B cell (primary cell): ENCODE results near the gene MUC6. TPM values are rescaled to one million over a fixed set of nuclear protein-coding genes. Genes with fewer than 3 reads are reported as not detected.
"Not testable (repeated sequence)": the region's sequence is repeated elsewhere in the genome, so short reads cannot be mapped to it uniquely, and the experiment has no call there.

Experiments used
- ATAC-seq: fragments of 200-7000 bp; cut with Tn5 transposase; one replicate; pipeline ENCODE4 v1.10.0; 2021; ENCODE audit warnings: low read depth, mild to moderate bottlenecking, moderate number of reproducible peaks, moderate library complexity
- CTCF ChIA-PET: fragments of 350-600 bp; sonication (Branson Sonifier 250); formaldehyde crosslinking; loops from one replicate; lab custom pipeline; 2021; ENCODE audit warnings: antibody characterized with exemption, inconsistent platforms; lab: Charles Lee
- POLR2A ChIA-PET: fragments of 350-600 bp; sonication (Branson Sonifier 250); formaldehyde crosslinking; loops from one replicate; lab custom pipeline; 2021; ENCODE audit warnings: antibody characterized with exemption; lab: Charles Lee
- DNase-seq: peaks from one replicate; pipeline ENCODE4 v3.0.0; 2013
- H2AFZ ChIP-seq: 2 replicates; pipeline ENCODE4 v1.6.1; 2012; ENCODE audit warnings: mild to moderate bottlenecking, low read depth, low read length; ENCODE audit not compliant: insufficient read depth, poor library complexity, severe bottlenecking
- H3K27ac ChIP-seq, 2 donors: 1 replicate in 1 of 2; 2 replicates in 1 of 2; pipeline ENCODE4 v1.5.1; 2012 to 2013; ENCODE audit warnings: low read length in 2 of 2, mild to moderate bottlenecking in 2 of 2, moderate library complexity in 1 of 2
- H3K27me3 ChIP-seq, 4 experiments: fragments of 200-600 bp in 1 of 4; sonication (generic) in 1 of 4; replicated peaks in 1 of 4; 1 replicate in 2 of 4; 2 replicates in 2 of 4; pipeline versions ENCODE4 v1.6.1 to v1.7.0; 2013 to 2016; ENCODE audit warnings: low read length in 3 of 4, mild to moderate bottlenecking in 2 of 4, mixed read lengths in 1 of 4, moderate library complexity in 1 of 4; ENCODE audit not compliant: insufficient read depth in 4 of 4, control insufficient read depth in 3 of 4; ENCODE audit errors: control extremely low read depth in 1 of 4
- H3K36me3 ChIP-seq, 2 experiments: replicated peaks in 1 of 2; 1 replicate in 1 of 2; 2 replicates in 1 of 2; pipeline versions ENCODE4 v1.6.1 to v1.7.1; 2013; ENCODE audit warnings: low read length in 1 of 2; ENCODE audit not compliant: insufficient read depth in 2 of 2, control insufficient read depth in 1 of 2; ENCODE audit errors: control extremely low read depth in 1 of 2, extremely low read depth in 1 of 2
- H3K4me1 ChIP-seq, 2 donors: fragments of 200-600 bp in 1 of 2; sonication (generic) in 1 of 2; 1 replicate in 1 of 2; 2 replicates in 1 of 2; pipeline versions ENCODE4 v1.5.1 to v1.6.1; 2013 to 2017; ENCODE audit warnings: low read length in 2 of 2; ENCODE audit not compliant: control insufficient read depth in 2 of 2, insufficient read depth in 2 of 2
- H3K4me2 ChIP-seq: replicated peaks from 2 replicates; pipeline ENCODE3; 2012; ENCODE audit warnings: mild to moderate bottlenecking, low read depth, low read length; ENCODE audit not compliant: poor library complexity, severe bottlenecking
- H3K4me3 ChIP-seq, 5 experiments: fragments of 200-600 bp in 1 of 5; sonication (generic) in 1 of 5; 1 replicate in 3 of 5; 2 replicates in 2 of 5; pipeline versions ENCODE4 v1.5.1 to v1.7.0; 2011 to 2016; ENCODE audit warnings: low read length in 4 of 5, mild to moderate bottlenecking in 4 of 5, low read depth in 2 of 5, control low read depth in 1 of 5, moderate library complexity in 1 of 5; ENCODE audit not compliant: insufficient read depth in 1 of 5; ENCODE audit errors: control extremely low read depth in 1 of 5, extremely low read depth in 1 of 5
- H3K79me2 ChIP-seq: fragments of 200-600 bp; sonication (generic); one replicate; pipeline ENCODE4 v1.6.0; 2016; ENCODE audit warnings: low read length; ENCODE audit not compliant: control insufficient read depth, insufficient read depth
- H3K9ac ChIP-seq: fragments of 200-600 bp; sonication (generic); 2 replicates; pipeline ENCODE4 v1.6.1; 2017; ENCODE audit warnings: mild to moderate bottlenecking, low read length, moderate library complexity
- H3K9me3 ChIP-seq, 3 donors: one replicate each; pipeline versions ENCODE4 v1.6.1 to v1.7.1; 2013; ENCODE audit warnings: low read length in 2 of 3; ENCODE audit not compliant: control insufficient read depth in 2 of 3, insufficient read depth in 1 of 3; ENCODE audit errors: control extremely low read depth in 1 of 3
- H4K20me1 ChIP-seq: 2 replicates; pipeline ENCODE4 v1.6.0; 2012; ENCODE audit warnings: mild to moderate bottlenecking, low read length; ENCODE audit not compliant: insufficient read depth, control insufficient read depth, poor library complexity, severe bottlenecking
- H3K27ac Mint-ChIP-seq: one replicate; pipeline ENCODE4 v1.8.0; 2021; ENCODE audit warnings: mixed read lengths
- H3K27me3 Mint-ChIP-seq: one replicate; pipeline ENCODE4 v1.8.0; 2021; ENCODE audit warnings: mixed read lengths
- H3K4me1 Mint-ChIP-seq: one replicate; pipeline ENCODE4 v1.8.0; 2021; ENCODE audit warnings: mixed read lengths
- H3K4me3 Mint-ChIP-seq: one replicate; pipeline ENCODE4 v1.8.0; 2021; ENCODE audit warnings: mixed read lengths
- H3K9me3 Mint-ChIP-seq: one replicate; pipeline ENCODE4 v1.8.0; 2022; ENCODE audit warnings: mixed read lengths; ENCODE audit not compliant: insufficient read depth
- EZH2 ChIP-seq: IDR thresholded peaks from 2 replicates; pipeline ENCODE4 v1.6.1; 2012; ENCODE audit warnings: borderline replicate concordance, low read depth, mild to moderate bottlenecking, moderate library complexity, low read length; ENCODE audit not compliant: insufficient read depth, poor library complexity, severe bottlenecking
- WGBS: methylation state at CpG from one replicate; pipeline ENCODE4 v1.1.5; 2013; ENCODE audit warnings: missing lambda C conversion rate; ENCODE audit not compliant: insufficient coverage; 5-methylcytosine and 5-hydroxymethylcytosine counted together
- intact Hi-C: fragments of 100-400 bp; cut with micrococcal nuclease; formaldehyde crosslinking; loops from one replicate; pipeline ENCODE4 v1.10.0; 2022
- polyA plus RNA-seq: library from polyadenylated mRNA; depleted of rRNA; stranded (reverse); fragments of >200 nt; gene quantifications from 2 replicates; pipeline ENCODE4 v1.2.3, GENCODE V29; 2012
- total RNA-seq, 2 donors: library from RNA; stranded (reverse); fragments of 120-200 nt in 1 of 2; gene quantifications; 1 replicate in 1 of 2; 2 replicates in 1 of 2; pipeline versions ENCODE4 v1.2.3 to v1.2.4, GENCODE V29; 2013 to 2022
- TF ChIP-seq, protein P1 (sequence below): fragments of 200-600 bp; IDR thresholded peaks from one replicate; pipeline ENCODE4 v1.8.0; 2022; ENCODE audit warnings: antibody characterized with exemption, mild to moderate bottlenecking

Gene MUC6
- total and polyA plus RNA-seq, 2 donors (not counting 1 experiment from before 2014, with no cell fraction given): not detected

DNA sequence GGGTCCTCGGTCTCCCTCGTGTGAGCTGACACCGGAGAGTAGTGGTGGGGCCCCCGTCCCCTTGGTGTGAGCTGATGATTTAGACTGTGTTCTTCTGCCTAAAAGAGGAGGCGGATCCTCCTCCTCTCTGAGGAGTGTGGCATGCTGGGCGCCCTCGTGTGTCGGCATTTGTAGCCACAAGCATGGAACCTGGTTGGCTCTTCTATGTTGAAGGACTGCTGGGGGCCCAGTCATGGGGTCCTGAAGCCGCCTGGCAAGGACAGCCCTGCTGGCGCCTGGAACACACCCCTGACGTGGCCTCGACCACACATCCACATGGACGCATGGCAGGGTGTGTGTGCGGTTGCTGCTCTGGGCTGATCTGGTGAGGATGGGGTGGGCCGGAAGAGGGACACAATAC lies 60.7 kb downstream of the MUC6 start:
- Histone ChIP-seq H3K9me3 (no peaks in the 10 kb centered on the region), H3K27ac (no peak overlapping the region), H3K27me3 (no peaks in the 10 kb centered on the region), H3K4me3 (no peak overlapping the region), H3K4me1 (peaks cover 0 to 1% of the 10 kb centered on the region in 2 donors), H4K20me1 (peaks cover 12% of the 10 kb centered on the region), H3K4me2 (no peak overlapping the region), H2AFZ (no peak overlapping the region), H3K9ac (no peak overlapping the region), H3K36me3 (peaks cover 0 to 38% of the 10 kb centered on the region in 2 experiments), H3K79me2 (peaks cover 17% of the 10 kb centered on the region)
- CTCF ChIA-PET: no interaction called here
- Mint-ChIP-seq H3K4me3 (no peak overlapping the region), H3K4me1 (peaks cover 4% of the 10 kb centered on the region), H3K27ac (no peak overlapping the region), H3K27me3 (no peaks in the 10 kb centered on the region), H3K9me3 (no peaks in the 10 kb centered on the region)
- ATAC-seq: no peak
- WGBS: 91% methylated on average over 11 of the region's 15 CpGs
- DNase-seq: no peak
- POLR2A ChIA-PET: no interaction called here
- TF ChIP-seq, protein P1, sequence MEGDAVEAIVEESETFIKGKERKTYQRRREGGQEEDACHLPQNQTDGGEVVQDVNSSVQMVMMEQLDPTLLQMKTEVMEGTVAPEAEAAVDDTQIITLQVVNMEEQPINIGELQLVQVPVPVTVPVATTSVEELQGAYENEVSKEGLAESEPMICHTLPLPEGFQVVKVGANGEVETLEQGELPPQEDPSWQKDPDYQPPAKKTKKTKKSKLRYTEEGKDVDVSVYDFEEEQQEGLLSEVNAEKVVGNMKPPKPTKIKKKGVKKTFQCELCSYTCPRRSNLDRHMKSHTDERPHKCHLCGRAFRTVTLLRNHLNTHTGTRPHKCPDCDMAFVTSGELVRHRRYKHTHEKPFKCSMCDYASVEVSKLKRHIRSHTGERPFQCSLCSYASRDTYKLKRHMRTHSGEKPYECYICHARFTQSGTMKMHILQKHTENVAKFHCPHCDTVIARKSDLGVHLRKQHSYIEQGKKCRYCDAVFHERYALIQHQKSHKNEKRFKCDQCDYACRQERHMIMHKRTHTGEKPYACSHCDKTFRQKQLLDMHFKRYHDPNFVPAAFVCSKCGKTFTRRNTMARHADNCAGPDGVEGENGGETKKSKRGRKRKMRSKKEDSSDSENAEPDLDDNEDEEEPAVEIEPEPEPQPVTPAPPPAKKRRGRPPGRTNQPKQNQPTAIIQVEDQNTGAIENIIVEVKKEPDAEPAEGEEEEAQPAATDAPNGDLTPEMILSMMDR: no peak
- no peak for TF ChIP-seq EZH2
- intact Hi-C loops: no loop called here

DNA sequence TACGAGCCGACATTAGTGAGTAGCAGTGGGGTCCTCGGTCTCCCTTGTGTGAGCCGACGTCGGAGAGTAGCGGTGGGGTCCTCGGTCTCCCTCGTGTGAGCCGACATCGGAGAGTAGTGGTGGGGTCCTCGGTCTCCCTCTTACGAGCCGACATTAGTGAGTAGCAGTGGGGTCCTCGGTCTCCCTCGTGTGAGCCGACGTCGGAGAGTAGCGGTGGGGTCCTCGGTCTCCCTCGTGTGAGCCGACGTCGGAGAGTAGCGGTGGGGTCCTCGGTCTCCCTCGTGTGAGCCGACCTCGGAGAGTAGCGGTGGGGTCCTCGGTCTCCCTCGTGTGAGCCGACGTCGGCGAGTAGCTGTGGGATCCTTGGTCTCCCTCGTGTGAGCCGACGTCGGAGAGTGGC lies 61.1 kb downstream of the MUC6 start:
- H3K4me3 Mint-ChIP-seq, H3K4me1 ChIP-seq, H3K27me3 Mint-ChIP-seq, H3K9me3 Mint-ChIP-seq, intact Hi-C loops, CTCF ChIA-PET, H3K4me1 Mint-ChIP-seq, H3K27ac ChIP-seq, H2AFZ ChIP-seq, DNase-seq, H3K27ac Mint-ChIP-seq, H3K27me3 ChIP-seq, H3K9ac ChIP-seq, H3K4me3 ChIP-seq, H3K4me2 ChIP-seq, ATAC-seq, POLR2A ChIA-PET, H3K9me3 ChIP-seq: not testable (repeated sequence)
- peaks cover 0 to 41% of the 10 kb centered on the region in 2 experiments for H3K36me3 ChIP-seq
- H3K79me2 ChIP-seq: peaks cover 17% of the 10 kb centered on the region
- 91% methylated on average over 41 of the region's 41 CpGs for WGBS
- peaks cover 13% of the 10 kb centered on the region for H4K20me1 ChIP-seq
